ENCODE data around the gene SOX8.
"Not testable (repeated sequence)": the region's sequence is repeated elsewhere in the genome, so short reads cannot be mapped to it uniquely, and the experiment has no call there.

SOX8 gene

GRCh38 chr16:1010251-1010650, 28.7 kb downstream of the SOX8 start:
- no peak for DNase-seq

GRCh38 chr16:1010815-1011214, 29.2 kb downstream of the SOX8 start:
- DNase-seq = no peak

- DNase-seq = no peak
Observed at GRCh38 chr16:1011316-1012082, 29.9 kb downstream of the SOX8 start.

- no peak for DNase-seq
Observed at GRCh38 chr16:1012135-1012534, 30.6 kb downstream of the SOX8 start.

- DNase-seq = no peak
Observed at GRCh38 chr16:1012722-1013592, 31.4 kb downstream of the SOX8 start.

- no peak for DNase-seq
Observed at GRCh38 chr16:1013593-1013900, 32.0 kb downstream of the SOX8 start.

GRCh38 chr16:1014221-1014620, 32.7 kb downstream of the SOX8 start:
- no peak for DNase-seq

- DNase-seq = no peak
Observed at GRCh38 chr16:1014771-1015495, 33.4 kb downstream of the SOX8 start.

GRCh38 chr16:1018447-1019198, 37.1 kb downstream of the SOX8 start:
- no peak for DNase-seq

GRCh38 chr16:1019231-1020090, 37.9 kb downstream of the SOX8 start:
- DNase-seq = no peak

- DNase-seq = no peak
Observed at GRCh38 chr16:1020091-1020399, 38.5 kb downstream of the SOX8 start.

- no peak for DNase-seq
Observed at GRCh38 chr16:1020591-1020990, 39.0 kb downstream of the SOX8 start.

GRCh38 chr16:1021553-1022160, 40.1 kb downstream of the SOX8 start:
- no peak for DNase-seq

GRCh38 chr16:1022466-1022865, 40.9 kb downstream of the SOX8 start:
- DNase-seq = no peak

GRCh38 chr16:1024138-1024537, 42.6 kb downstream of the SOX8 start:
- no peak for DNase-seq

- not testable (repeated sequence) for DNase-seq
Observed at GRCh38 chr16:1025183-1025809, 43.7 kb downstream of the SOX8 start.

- no peak for DNase-seq
Observed at GRCh38 chr16:1026057-1026783, 44.6 kb downstream of the SOX8 start.

- DNase-seq = no peak
Observed at GRCh38 chr16:1026784-1027500, 45.4 kb downstream of the SOX8 start.

- no peak for DNase-seq
Observed at GRCh38 chr16:1027501-1027815, 45.9 kb downstream of the SOX8 start.

- DNase-seq = no peak
Observed at GRCh38 chr16:1028056-1028455, 46.5 kb downstream of the SOX8 start.
